WTC11 (cell line): Measurements from ENCODE around the gene SERP1. TPM values are rescaled to one million over a fixed set of nuclear protein-coding genes. Genes with fewer than 3 reads are reported as not detected.

Source experiments
- ATAC-seq: fragments of 200-7000 bp; cut with Tn5 transposase; 2 replicates; pipeline ENCODE4 v1.10.0; 2021; ENCODE audit warnings: mild to moderate bottlenecking, moderate library complexity
- CTCF ChIA-PET: fragments of 300-600 bp; sonication (Branson Sonifier 250); formaldehyde crosslinking; loops from one replicate; lab custom pipeline; 2021; ENCODE audit warnings: antibody characterized with exemption; lab: Charles Lee
- POLR2A ChIA-PET: fragments of 350-600 bp; sonication (Branson Sonifier 250); formaldehyde crosslinking; loops from one replicate; lab custom pipeline; 2021; ENCODE audit warnings: antibody characterized with exemption; lab: Charles Lee
- DNase-seq: peaks from one replicate; pipeline ENCODE4 v3.0.0; 2021; ENCODE audit warnings: low spot score
- H3K27ac Mint-ChIP-seq: 2 replicates; pipeline ENCODE4 v1.8.0; 2021; ENCODE audit warnings: mixed read lengths
- H3K27me3 Mint-ChIP-seq: 2 replicates; pipeline ENCODE4 v1.8.0; 2021; ENCODE audit warnings: low read depth, mild to moderate bottlenecking, moderate library complexity, mixed read lengths
- H3K36me3 Mint-ChIP-seq: 2 replicates; pipeline ENCODE4 v1.8.0; 2021; ENCODE audit warnings: mixed read lengths
- H3K4me1 Mint-ChIP-seq: 2 replicates; pipeline ENCODE4 v1.8.0; 2022; ENCODE audit warnings: mixed read lengths
- H3K4me3 Mint-ChIP-seq: 2 replicates; pipeline ENCODE4 v1.8.0; 2021; ENCODE audit warnings: mild to moderate bottlenecking, moderate library complexity, mixed read lengths
- H3K9me3 Mint-ChIP-seq: 2 replicates; pipeline ENCODE4 v1.8.0; 2021; ENCODE audit warnings: mixed read lengths
- CBFB ChIP-seq: sonication (generic); formaldehyde crosslinking; IDR thresholded peaks from 2 replicates; pipeline ENCODE4 v1.8.1; 2022; ENCODE audit warnings: mild to moderate bottlenecking, low read depth, missing genetic modification reagents
- CREB1 ChIP-seq: sonication (generic); formaldehyde crosslinking; IDR thresholded peaks from 2 replicates; pipeline ENCODE4 v1.8.0; 2023; ENCODE audit warnings: mild to moderate bottlenecking, missing genetic modification reagents
- ESRRA ChIP-seq: sonication (generic); formaldehyde crosslinking; IDR thresholded peaks from 2 replicates; pipeline ENCODE4 v1.8.1; 2022; ENCODE audit warnings: mild to moderate bottlenecking, missing genetic modification reagents, borderline replicate concordance
- GRHL2 ChIP-seq: fragments of 250-450 bp; sonication (Bioruptor Pico); IDR thresholded peaks from 2 replicates; pipeline ENCODE4 v1.8.0; 2022; ENCODE audit warnings: mild to moderate bottlenecking, moderate library complexity; ENCODE audit not compliant: insufficient replicate concordance, severe bottlenecking
- IRF2 ChIP-seq: sonication (generic); formaldehyde crosslinking; IDR thresholded peaks from 2 replicates; pipeline ENCODE4 v1.8.0; 2022; ENCODE audit warnings: low read depth, missing genetic modification reagents, borderline replicate concordance
- NFATC4 ChIP-seq: fragments of 250-450 bp; sonication (Bioruptor Pico); IDR thresholded peaks from 2 replicates; pipeline ENCODE4 v1.9.0; 2021; ENCODE audit warnings: mild to moderate bottlenecking
- NFE2L1 ChIP-seq: sonication (generic); formaldehyde crosslinking; IDR thresholded peaks from 2 replicates; pipeline ENCODE4 v1.8.1; 2023; ENCODE audit warnings: missing genetic modification reagents
- NR1H2 ChIP-seq: sonication (generic); formaldehyde crosslinking; IDR thresholded peaks from 2 replicates; pipeline ENCODE4 v1.9.0; 2021; ENCODE audit warnings: mild to moderate bottlenecking, moderate library complexity, missing genetic modification reagents
- NR2C2 ChIP-seq: sonication (generic); formaldehyde crosslinking; IDR thresholded peaks from 2 replicates; pipeline ENCODE4 v1.8.0; 2022; ENCODE audit warnings: mild to moderate bottlenecking, missing genetic modification reagents
- RELA ChIP-seq: sonication (generic); formaldehyde crosslinking; IDR thresholded peaks from 2 replicates; pipeline ENCODE4 v1.8.1; 2022; ENCODE audit warnings: missing genetic modification reagents, mild to moderate bottlenecking, borderline replicate concordance
- ZNF263 ChIP-seq: sonication (generic); formaldehyde crosslinking; IDR thresholded peaks from 2 replicates; pipeline ENCODE4 v1.8.1; 2022; ENCODE audit warnings: low read depth, mild to moderate bottlenecking, moderate library complexity, missing genetic modification reagents
- ZNF671 ChIP-seq: fragments of 250-450 bp; sonication (Bioruptor Pico); IDR thresholded peaks from 2 replicates; pipeline ENCODE4 v1.8.0; 2021; ENCODE audit warnings: mild to moderate bottlenecking
- total RNA-seq: library from RNA; stranded (reverse); gene quantifications from 3 replicates; pipeline ENCODE4 v1.2.3, GENCODE V29; 2021
- TF ChIP-seq, protein P1 (sequence below): fragments of 250-450 bp; sonication (Bioruptor Pico); IDR thresholded peaks from 2 replicates; pipeline ENCODE4 v1.8.0; 2021; ENCODE audit warnings: mild to moderate bottlenecking
- TF ChIP-seq, protein P2 (sequence below): fragments of 250-450 bp; sonication (Bioruptor Pico); IDR thresholded peaks from 2 replicates; pipeline ENCODE4 v1.9.0; 2021; ENCODE audit warnings: mild to moderate bottlenecking
- TF ChIP-seq, protein P3 (sequence below): sonication (generic); formaldehyde crosslinking; IDR thresholded peaks from 2 replicates; pipeline ENCODE4 v1.8.0; 2023; ENCODE audit warnings: missing genetic modification reagents
- TF ChIP-seq, protein P4 (sequence below): fragments of 250-450 bp; sonication (Bioruptor Pico); IDR thresholded peaks from 2 replicates; pipeline ENCODE4 v2.1.2; 2022; ENCODE audit warnings: mild to moderate bottlenecking, moderate library complexity
- TF ChIP-seq, protein P5 (sequence below): sonication (generic); formaldehyde crosslinking; IDR thresholded peaks from 2 replicates; pipeline ENCODE4 v1.8.1; 2022; ENCODE audit warnings: low read depth, missing genetic modification reagents, borderline replicate concordance
- TF ChIP-seq, protein P6 (sequence below): sonication (generic); formaldehyde crosslinking; IDR thresholded peaks from 2 replicates; pipeline ENCODE4 v1.8.1; 2022; ENCODE audit warnings: missing genetic modification reagents, borderline replicate concordance
- TF ChIP-seq, protein P7 (sequence below): sonication (generic); formaldehyde crosslinking; conservative IDR thresholded peaks from 2 replicates; pipeline ENCODE4 v1.8.1; 2023; ENCODE audit warnings: mild to moderate bottlenecking, low read depth, missing genetic modification reagents, moderate library complexity
- TF ChIP-seq, protein P8 (sequence below): sonication (generic); formaldehyde crosslinking; IDR thresholded peaks from 2 replicates; pipeline ENCODE4 v1.8.1; 2022; ENCODE audit warnings: mild to moderate bottlenecking, moderate library complexity, missing genetic modification reagents
- TF ChIP-seq, protein P9 (sequence below): fragments of 250-450 bp; sonication (Bioruptor Pico); IDR thresholded peaks from 2 replicates; pipeline ENCODE4 v1.9.0; 2021; ENCODE audit warnings: moderate library complexity, mild to moderate bottlenecking, inconsistent platforms, borderline replicate concordance

The SERP1 gene
- total RNA-seq, 1 experiment from 2014 or later = 98.3 TPM

DNA sequence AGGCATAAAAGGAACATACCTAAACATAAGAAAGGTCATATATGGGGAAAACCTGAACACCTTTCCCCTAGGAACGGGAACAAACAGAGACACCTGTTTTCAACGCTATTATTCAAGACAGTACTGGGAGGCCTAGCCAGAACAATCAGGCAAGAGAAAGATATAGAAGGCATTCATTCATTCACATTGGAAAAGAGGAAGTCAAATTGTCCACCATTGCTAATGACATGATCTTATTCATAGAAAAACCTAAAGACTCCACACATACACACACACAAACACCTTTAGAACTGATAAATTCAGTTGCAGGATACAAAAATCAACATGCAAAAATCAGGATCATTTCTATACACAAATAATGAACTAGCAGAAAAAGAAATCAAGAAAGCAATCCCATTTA, 36.5 kb downstream of the SERP1 start:
- Mint-ChIP-seq H3K4me3 (no peak overlapping the region), H3K36me3 (no peaks in the 10 kb centered on the region), H3K4me1 (peaks cover 23% of the 10 kb centered on the region), H3K9me3 (peaks cover 11% of the 10 kb centered on the region; the same call in 1 of the 2 replicates), H3K27me3 (no peaks in the 10 kb centered on the region; the same call in none of the 2 replicates), H3K27ac (no peak overlapping the region)
- ChIA-PET CTCF (no interaction called here), POLR2A (no interaction called here)
- no peak for DNase-seq
- no peak for ATAC-seq
- TF ChIP-seq, protein P1, sequence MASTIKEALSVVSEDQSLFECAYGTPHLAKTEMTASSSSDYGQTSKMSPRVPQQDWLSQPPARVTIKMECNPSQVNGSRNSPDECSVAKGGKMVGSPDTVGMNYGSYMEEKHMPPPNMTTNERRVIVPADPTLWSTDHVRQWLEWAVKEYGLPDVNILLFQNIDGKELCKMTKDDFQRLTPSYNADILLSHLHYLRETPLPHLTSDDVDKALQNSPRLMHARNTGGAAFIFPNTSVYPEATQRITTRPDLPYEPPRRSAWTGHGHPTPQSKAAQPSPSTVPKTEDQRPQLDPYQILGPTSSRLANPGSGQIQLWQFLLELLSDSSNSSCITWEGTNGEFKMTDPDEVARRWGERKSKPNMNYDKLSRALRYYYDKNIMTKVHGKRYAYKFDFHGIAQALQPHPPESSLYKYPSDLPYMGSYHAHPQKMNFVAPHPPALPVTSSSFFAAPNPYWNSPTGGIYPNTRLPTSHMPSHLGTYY = no peak

DNA sequence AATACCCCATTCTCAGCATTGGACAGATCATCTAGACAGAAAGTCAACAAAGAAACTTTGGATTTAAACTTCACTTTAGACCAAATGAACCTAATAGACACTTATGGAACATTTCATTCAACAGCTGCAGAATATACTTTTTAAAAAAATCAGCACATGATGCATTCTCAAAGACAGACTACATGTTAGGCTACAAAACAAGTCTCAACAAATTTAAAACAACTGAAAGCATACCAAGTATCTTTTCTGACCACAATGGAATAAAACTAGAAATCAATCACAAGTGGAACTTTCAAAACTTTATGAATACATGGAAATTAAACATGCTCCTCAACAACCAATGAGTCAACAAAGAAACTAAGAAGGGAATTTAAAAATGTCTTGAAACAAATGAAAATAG, 37.9 kb downstream of the SERP1 start:
- H3K9me3 Mint-ChIP-seq = peaks cover 11% of the 10 kb centered on the region; the same call in 1 of the 2 replicates
- CTCF ChIA-PET = no interaction called here
- ATAC-seq = no peak
- no peaks in the 10 kb centered on the region; the same call in none of the 2 replicates for H3K27me3 Mint-ChIP-seq
- no peak overlapping the region for H3K27ac Mint-ChIP-seq
- TF ChIP-seq GRHL2 (CRISPR knock-in tag) (no peak), NFE2L1 (CRISPR knock-in tag) (no peak), ZNF263 (no peak), CREB1 (CRISPR knock-in tag) (no peak), ESRRA (no peak), NR1H2 (CRISPR knock-in tag) (no peak), CBFB (no peak), ZNF671 (CRISPR knock-in tag) (no peak), NR2C2 (CRISPR knock-in tag) (no peak), IRF2 (CRISPR knock-in tag) (no peak), NFATC4 (CRISPR knock-in tag) (no peak), RELA (CRISPR knock-in tag) (no peak)
- TF ChIP-seq, protein P2, sequence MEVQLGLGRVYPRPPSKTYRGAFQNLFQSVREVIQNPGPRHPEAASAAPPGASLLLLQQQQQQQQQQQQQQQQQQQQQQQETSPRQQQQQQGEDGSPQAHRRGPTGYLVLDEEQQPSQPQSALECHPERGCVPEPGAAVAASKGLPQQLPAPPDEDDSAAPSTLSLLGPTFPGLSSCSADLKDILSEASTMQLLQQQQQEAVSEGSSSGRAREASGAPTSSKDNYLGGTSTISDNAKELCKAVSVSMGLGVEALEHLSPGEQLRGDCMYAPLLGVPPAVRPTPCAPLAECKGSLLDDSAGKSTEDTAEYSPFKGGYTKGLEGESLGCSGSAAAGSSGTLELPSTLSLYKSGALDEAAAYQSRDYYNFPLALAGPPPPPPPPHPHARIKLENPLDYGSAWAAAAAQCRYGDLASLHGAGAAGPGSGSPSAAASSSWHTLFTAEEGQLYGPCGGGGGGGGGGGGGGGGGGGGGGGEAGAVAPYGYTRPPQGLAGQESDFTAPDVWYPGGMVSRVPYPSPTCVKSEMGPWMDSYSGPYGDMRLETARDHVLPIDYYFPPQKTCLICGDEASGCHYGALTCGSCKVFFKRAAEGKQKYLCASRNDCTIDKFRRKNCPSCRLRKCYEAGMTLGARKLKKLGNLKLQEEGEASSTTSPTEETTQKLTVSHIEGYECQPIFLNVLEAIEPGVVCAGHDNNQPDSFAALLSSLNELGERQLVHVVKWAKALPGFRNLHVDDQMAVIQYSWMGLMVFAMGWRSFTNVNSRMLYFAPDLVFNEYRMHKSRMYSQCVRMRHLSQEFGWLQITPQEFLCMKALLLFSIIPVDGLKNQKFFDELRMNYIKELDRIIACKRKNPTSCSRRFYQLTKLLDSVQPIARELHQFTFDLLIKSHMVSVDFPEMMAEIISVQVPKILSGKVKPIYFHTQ (CRISPR knock-in tag) = no peak
- TF ChIP-seq, protein P3, sequence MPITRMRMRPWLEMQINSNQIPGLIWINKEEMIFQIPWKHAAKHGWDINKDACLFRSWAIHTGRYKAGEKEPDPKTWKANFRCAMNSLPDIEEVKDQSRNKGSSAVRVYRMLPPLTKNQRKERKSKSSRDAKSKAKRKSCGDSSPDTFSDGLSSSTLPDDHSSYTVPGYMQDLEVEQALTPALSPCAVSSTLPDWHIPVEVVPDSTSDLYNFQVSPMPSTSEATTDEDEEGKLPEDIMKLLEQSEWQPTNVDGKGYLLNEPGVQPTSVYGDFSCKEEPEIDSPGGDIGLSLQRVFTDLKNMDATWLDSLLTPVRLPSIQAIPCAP (CRISPR knock-in tag) = no peak
- TF ChIP-seq, protein P4, sequence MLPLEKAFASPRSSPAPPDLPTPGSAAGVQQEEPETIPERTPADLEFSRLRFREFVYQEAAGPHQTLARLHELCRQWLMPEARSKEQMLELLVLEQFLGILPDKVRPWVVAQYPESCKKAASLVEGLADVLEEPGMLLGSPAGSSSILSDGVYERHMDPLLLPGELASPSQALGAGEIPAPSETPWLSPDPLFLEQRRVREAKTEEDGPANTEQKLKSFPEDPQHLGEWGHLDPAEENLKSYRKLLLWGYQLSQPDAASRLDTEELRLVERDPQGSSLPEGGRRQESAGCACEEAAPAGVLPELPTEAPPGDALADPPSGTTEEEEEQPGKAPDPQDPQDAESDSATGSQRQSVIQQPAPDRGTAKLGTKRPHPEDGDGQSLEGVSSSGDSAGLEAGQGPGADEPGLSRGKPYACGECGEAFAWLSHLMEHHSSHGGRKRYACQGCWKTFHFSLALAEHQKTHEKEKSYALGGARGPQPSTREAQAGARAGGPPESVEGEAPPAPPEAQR (CRISPR knock-in tag) = no peak
- TF ChIP-seq, protein P5, sequence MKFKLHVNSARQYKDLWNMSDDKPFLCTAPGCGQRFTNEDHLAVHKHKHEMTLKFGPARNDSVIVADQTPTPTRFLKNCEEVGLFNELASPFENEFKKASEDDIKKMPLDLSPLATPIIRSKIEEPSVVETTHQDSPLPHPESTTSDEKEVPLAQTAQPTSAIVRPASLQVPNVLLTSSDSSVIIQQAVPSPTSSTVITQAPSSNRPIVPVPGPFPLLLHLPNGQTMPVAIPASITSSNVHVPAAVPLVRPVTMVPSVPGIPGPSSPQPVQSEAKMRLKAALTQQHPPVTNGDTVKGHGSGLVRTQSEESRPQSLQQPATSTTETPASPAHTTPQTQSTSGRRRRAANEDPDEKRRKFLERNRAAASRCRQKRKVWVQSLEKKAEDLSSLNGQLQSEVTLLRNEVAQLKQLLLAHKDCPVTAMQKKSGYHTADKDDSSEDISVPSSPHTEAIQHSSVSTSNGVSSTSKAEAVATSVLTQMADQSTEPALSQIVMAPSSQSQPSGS (CRISPR knock-in tag) = no peak
- TF ChIP-seq, protein P6, sequence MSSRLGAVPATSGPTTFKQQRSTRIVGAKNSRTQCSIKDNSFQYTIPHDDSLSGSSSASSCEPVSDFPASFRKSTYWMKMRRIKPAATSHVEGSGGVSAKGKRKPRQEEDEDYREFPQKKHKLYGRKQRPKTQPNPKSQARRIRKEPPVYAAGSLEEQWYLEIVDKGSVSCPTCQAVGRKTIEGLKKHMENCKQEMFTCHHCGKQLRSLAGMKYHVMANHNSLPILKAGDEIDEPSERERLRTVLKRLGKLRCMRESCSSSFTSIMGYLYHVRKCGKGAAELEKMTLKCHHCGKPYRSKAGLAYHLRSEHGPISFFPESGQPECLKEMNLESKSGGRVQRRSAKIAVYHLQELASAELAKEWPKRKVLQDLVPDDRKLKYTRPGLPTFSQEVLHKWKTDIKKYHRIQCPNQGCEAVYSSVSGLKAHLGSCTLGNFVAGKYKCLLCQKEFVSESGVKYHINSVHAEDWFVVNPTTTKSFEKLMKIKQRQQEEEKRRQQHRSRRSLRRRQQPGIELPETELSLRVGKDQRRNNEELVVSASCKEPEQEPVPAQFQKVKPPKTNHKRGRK (CRISPR knock-in tag) = no peak
- TF ChIP-seq, protein P7, sequence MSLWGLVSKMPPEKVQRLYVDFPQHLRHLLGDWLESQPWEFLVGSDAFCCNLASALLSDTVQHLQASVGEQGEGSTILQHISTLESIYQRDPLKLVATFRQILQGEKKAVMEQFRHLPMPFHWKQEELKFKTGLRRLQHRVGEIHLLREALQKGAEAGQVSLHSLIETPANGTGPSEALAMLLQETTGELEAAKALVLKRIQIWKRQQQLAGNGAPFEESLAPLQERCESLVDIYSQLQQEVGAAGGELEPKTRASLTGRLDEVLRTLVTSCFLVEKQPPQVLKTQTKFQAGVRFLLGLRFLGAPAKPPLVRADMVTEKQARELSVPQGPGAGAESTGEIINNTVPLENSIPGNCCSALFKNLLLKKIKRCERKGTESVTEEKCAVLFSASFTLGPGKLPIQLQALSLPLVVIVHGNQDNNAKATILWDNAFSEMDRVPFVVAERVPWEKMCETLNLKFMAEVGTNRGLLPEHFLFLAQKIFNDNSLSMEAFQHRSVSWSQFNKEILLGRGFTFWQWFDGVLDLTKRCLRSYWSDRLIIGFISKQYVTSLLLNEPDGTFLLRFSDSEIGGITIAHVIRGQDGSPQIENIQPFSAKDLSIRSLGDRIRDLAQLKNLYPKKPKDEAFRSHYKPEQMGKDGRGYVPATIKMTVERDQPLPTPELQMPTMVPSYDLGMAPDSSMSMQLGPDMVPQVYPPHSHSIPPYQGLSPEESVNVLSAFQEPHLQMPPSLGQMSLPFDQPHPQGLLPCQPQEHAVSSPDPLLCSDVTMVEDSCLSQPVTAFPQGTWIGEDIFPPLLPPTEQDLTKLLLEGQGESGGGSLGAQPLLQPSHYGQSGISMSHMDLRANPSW (CRISPR knock-in tag) = no peak
- TF ChIP-seq, protein P8, sequence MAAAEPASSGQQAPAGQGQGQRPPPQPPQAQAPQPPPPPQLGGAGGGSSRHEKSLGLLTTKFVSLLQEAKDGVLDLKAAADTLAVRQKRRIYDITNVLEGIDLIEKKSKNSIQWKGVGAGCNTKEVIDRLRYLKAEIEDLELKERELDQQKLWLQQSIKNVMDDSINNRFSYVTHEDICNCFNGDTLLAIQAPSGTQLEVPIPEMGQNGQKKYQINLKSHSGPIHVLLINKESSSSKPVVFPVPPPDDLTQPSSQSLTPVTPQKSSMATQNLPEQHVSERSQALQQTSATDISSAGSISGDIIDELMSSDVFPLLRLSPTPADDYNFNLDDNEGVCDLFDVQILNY (CRISPR knock-in tag) = no peak
- TF ChIP-seq, protein P9, sequence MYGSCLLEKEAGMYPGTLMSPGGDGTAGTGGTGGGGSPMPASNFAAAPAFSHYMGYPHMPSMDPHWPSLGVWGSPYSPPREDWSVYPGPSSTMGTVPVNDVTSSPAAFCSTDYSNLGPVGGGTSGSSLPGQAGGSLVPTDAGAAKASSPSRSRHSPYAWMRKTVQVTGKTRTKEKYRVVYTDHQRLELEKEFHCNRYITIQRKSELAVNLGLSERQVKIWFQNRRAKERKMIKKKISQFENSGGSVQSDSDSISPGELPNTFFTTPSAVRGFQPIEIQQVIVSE (CRISPR knock-in tag) = no peak
- POLR2A ChIA-PET = no interaction called here
- no peak overlapping the region for H3K4me3 Mint-ChIP-seq
- no peak for DNase-seq
- H3K4me1 Mint-ChIP-seq = peaks cover 23% of the 10 kb centered on the region
- no peaks in the 10 kb centered on the region for H3K36me3 Mint-ChIP-seq
